SIG-M5 (cell line): ENCODE data around the gene SNX18.
A peak's percentile ranks its signal among the peaks of the same experiment; 100 is the strongest.
"Not testable (repeated sequence)": the region's sequence is repeated elsewhere in the genome, so short reads cannot be mapped to it uniquely, and the experiment has no call there.

Experiments
- DNase-seq: peaks from one replicate; lab custom pipeline; 2025; lab: John Stamatoyannopoulos, UW

Gene SNX18

DNA sequence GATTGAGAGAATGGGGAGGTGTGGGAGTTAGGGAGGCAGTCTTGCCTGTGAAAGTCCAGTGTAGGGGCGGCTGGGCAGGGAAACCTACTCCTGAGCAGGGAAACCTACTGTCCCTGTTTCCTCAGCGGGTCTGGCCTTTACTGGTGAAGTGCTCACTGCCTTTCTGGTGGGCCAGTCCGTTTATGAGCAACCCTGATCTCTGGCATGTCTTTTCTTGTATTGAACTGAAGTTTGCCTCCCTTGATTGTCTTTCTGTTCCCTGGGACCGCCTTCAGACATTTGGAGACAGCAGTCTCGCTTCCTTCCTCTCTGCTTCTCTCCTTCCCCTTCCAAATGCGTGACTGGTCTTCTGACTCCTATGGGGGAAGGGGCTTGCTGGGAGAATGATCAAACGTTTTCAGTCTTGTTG, 2.9 kb downstream of the SNX18 start:
- DNase-seq, result peak; percentile 46

DNA sequence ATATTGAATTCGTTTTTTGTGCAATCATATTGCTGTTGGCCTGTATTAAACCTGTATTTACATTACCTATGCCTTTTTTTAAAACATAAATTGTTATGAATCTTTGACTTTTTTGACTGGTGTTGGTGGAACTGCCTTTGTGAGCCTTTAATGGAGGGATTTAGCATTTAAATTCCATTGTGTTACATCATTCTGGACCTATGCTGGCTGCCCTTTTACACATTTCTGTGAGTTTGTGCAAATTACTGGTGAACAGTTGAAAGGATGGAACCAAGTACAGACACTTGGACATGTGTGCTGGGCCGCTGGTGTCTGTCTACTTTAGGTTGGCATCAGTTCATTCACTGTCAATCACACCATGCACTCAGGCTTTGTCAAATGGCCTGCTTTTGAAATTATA, 3.4 kb downstream of the SNX18 start:
- DNase-seq, result no peak

DNA sequence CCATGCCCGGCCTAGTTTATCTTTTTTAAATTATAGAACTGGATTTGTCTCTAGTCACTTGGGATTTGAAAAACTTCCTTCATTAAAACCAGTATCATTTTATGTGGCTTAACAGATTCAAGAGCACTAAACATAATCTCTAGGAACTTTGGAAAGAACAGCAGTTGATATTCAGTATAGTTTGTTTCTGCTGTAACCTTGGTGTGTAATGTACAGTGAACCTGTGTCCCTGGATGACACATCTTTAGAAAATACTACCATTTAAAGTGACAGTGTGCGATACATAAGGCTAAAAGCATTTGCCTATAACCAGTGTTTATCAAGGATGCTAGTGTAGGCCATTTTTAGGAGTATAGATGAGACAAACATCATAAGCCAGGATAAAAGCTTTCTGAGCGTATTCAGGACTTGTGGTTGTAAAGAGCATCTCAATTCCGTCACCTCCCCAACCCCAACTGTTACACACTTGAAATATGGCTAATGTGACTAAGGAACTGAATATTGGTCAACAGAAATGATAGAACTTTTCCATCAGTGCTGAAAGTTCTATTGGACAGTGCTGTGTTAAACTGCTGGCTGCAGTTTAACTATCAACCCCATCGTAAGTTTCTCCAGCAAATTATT, 4.4 kb downstream of the SNX18 start:
- no peak for DNase-seq

DNA sequence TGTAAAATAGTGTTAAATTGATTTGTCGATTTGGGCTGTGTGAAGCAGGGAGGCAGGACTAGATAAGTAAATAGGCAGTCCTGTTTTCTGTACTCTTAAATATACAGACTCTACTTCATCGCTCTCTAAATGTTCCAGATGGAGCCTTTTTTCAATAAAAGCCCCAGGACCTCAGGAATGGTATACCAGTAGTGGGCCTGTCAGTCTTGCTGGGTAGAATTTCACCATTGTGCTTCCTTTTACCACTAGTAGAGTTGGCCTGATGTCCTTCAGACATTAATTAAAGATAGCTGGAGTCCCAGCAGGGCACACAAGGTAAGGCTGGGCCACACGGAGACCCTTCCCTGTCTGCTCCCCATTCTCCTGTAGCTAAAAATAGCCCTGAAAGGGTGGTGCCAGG, 6.0 kb downstream of the SNX18 start:
- DNase-seq, result no peak

DNA sequence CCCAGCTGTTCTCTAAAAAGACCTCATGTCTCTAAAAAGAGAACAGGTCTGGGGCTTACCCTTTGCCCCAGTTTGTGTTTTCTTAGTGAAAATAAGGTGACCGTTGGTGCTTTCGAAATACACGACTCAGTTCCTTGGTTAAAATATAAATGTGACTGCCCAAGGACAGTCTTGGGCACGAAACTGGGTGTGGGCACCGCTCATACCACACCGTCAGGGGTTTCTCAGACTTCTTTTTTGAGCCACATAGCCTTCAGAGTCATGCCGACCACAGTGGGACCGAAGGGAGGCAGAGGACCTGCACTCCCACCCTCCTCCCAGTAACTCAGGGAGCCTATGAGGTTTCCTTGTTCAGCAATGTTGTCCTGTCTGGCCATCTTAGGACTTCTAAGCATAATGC, 6.5 kb downstream of the SNX18 start:
- no peak for DNase-seq

DNA sequence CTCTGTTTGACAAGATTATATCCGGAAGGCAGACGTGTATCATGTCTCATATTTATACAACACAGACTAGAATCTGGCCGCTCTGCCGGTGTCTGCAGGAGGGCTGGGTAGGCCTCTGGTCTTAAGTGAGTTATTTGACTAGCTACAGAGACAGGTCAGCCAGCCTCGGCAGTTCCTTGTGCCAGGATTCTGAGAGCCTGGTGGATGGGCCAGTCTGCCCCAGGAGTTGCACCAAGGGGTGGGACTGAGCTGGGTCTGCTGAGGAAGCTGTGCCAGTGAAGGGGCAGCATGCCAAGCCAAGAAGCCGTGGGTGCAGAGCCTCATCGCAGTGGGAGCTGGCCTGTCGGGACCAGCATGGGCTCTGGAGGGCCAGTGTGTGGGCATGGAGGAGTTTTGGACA, 7.1 kb downstream of the SNX18 start:
- DNase-seq, result no peak

DNA sequence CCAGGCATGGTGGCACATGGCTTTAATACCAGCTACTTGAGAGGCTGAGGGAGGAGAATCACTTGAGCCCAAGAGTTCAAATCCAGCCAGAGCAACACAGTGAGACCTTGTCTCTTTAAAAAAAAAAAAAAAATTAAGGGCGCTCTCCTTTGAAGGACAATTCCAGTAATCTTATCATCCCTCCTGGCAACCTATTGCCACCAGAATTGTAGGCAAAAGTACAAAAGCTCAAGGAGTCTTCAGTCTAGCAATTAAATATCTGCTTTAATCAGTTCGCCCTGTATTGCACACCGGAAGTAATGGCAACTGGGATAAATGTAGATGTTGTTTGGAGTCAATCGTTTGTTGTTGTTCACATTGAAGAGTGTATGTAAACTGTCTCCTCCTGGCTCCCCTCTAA, 7.7 kb downstream of the SNX18 start:
- no peak for DNase-seq

DNA sequence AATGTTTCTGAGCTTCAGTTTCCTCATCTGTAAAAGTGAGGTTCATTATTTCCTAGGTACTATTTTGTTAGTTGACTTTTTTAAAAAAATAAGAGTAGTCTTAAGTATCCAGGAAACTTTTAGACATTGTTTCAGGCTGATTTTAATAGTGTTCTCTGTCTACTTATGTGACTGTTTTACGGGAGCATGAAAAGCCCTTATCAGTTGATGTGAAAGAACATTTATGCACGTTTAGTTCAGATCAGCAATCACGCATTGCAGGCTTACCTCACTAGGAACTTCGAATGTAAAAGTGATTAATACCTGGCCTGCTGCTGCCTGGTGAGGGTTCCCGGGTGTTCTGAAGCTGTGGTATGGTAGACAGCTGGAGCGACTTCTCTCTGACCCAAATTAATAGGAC, 8.1 kb downstream of the SNX18 start:
- no peak for DNase-seq

DNA sequence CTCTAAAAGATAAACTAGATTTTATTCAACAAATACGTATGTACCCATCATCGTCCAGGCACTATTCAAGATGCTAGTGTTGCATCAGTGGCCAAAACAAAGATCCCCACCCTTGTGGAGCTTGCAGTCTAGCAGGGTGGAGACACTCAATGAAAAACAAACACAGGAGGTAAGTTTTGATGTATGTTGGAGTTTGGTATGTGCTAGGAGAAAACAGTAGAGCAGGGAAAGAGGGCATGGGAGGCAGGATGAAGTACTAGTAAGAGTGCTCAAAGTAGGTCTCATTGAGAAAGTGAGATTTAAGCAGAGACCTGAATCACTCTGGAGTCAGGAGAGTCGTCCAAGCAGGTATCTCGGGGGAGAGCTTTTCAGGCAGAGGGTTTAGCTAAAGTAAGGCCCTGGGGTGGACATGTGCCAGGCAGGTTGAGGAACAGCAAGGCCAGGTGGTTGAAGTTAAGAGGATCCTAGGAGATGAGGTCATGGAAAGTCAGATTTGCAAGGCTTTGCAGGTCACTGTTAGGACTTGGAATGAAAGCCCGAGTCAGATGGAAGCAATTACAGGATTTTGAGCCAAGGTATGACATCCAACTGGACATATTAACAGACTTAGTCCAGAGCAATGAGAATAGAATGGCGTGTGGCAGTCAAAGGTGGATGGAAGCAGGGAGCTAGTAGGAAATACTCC, 9.2 kb downstream of the SNX18 start:
- no peak for DNase-seq

DNA sequence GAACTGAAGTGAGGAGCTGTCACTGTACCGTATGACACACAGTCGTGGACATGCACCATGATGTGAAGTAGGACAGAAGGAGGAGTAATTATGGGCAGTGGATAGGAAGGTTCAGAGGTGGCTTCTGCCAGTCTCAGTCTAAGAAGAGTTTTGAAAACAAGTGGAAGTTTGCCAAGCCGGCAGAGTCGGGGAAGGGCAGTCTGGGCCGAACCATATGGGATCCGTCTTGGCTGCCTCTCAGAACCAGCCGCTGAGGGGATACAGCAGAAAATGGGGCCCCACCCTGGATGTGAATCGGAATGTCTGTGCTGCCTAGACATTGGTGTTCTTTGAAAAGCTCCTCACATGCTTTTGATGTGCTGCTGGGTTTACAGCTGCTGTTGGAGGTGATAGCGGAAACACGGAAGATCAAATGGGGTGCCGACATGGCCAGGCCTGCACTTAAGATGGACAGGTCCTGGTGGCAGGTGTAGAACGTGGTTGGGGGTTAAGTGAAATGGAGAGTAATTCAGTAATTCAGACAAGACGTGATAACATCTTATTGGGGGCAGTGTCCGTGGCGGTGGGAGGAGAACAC, 11.2 kb downstream of the SNX18 start:
- no peak for DNase-seq

DNA sequence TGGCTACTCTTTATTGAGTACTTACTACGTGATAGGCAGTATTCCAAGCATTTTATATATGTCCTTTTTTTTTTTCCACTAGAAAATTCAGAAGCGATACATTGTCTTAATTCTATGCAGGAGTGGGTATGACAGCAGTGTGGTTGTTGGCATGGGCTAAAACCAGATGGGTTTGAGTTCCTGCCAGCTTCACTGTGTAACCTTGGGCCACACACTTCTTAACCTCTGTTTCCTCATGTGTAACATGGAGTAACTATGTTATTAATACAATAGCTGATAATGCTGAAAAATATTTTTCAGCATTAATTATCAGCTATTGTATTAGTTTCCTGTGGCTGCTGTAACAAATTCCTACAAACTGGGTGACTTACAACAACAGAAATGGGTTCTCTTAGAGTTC, 12.0 kb downstream of the SNX18 start:
- DNase-seq, result no peak

DNA sequence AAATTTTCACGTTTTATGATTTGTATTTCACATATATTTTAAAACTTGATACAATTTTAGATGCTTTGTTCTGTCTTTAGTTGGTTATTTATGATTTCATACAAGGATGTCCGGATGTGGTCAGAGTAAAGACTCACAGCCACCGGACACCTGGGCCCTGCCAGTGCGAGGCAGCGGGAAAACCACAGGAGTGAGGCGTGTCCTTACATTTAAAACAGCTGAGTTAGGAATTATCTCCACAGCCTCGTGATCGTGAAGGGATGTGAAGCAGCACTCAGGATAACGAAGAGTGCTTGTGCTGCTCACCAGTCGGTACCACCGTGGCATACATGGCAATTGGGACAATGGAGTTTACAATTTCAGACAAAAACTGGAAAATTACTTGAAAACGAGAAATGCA, 14.0 kb downstream of the SNX18 start:
- no peak for DNase-seq

DNA sequence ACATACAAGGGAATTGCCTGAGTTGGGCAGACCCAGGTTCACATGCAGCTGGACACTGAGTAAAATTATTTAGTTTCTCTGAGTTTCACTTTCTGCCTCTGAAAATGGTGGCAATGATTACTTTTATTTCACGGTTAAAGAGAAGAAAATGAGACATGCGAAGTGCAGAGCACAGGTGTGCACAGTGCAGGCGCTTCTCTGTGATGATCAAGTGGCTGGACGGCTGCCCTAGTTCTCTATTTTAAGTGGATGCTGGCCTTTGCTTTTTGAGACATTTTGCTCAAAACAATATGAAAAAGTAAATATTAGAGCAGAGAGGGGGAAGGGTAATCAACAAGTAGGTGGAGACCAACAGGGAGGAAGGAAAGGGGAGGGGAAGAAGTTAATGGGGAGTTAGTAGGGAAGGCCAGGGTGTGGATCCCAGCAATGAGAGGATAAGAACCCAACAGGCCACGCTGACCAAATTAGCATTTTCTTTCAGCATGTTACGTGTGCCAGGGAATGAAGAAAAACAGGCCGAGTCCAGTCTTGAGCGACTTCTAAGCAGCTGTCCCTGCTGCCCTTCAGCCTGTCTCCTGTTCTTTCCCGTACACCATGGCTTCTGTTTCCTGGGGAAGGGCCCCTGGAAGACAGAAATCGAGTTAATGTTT, 16.1 kb downstream of the SNX18 start:
- DNase-seq, result no peak

DNA sequence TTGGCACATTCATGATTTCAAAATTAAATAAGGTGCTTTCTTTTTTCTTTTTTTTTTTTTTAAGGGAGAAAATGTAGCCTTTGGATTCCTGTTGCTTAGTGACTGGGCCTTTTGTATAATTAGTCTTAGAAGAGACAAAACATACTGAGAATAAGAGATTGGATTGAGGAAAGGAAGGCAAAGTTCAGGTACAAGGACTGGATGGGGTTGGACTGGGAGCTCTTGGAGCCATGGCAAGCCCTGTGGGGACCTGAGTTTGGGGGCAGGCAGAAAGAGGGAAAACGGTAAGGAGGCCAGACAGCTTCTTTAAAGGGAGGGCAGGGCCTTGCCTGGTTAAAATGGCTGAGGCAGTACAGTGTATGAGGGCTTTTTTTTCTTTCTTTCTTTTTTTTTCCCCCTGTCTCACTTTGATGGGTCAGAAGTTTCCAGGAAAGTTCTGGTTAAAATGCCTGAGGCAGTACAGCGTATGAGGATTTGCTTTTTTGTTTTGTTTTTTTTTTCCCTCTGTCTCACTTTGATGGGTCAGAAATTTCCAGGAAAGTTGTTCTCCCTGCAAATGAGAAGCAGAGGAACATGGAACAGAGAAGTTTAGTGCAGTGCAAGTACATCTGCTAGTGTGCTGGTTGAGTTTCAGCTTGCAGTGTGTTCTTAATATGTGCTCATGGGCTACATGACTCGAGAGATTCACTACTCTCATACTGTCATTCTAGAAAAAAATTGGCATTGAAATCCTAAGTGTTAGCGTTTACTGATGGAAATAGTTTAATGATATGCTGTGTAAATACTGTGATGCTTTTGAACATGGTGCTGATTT, 16.8 kb downstream of the SNX18 start:
- DNase-seq, result no peak

DNA sequence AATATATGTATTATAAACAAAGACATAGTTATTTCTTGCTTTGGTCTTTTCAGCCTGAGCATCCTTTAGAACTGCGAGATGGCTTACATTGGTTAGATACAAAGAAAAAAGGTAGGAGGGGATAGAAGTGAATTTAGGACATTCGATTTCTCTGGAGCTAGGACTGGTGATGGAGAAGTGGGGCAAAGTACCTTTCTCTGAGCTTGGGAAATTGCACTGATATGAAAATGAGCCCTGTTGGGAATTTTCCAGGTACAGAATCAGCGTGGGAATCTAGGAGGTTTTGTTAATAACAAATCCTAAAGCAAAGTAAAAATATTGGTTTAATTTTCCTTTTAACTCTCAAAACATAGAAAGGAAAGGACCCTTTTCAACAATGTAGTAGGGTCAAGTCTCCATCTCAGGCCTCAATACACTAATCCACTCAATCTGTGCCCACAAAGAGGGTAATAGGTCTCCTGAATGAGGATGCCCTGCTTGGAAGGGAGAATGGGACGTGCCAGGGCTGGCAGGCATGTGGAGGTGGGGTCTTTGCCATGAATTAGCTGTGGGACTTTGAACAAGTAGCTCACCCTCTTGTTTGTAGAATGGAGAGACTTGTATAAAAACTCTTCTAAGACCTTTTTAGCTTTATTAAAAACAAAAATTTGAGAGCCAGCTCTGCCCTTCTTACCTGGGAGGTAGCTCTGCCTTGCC, 17.7 kb downstream of the SNX18 start:
- DNase-seq, result no peak

DNA sequence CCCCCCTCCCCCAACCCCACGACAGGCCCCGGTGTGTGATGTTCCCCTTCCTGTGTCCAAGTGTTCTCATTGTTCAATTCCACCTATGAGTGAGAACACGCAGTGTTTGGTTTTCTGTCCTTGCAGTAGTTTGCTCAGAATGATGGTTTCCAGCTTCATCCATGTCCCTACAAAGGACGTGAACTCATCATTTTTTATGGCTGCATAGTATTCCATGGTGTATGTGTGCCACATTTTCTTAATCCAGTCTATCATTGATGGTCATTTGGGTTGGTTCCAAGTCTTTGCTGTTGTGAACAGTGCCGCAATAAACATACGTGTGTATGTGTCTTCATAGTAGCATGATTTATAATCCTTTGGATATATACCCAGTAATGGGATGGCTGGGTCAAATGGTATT, 18.8 kb downstream of the SNX18 start:
- not testable (repeated sequence) for DNase-seq

DNA sequence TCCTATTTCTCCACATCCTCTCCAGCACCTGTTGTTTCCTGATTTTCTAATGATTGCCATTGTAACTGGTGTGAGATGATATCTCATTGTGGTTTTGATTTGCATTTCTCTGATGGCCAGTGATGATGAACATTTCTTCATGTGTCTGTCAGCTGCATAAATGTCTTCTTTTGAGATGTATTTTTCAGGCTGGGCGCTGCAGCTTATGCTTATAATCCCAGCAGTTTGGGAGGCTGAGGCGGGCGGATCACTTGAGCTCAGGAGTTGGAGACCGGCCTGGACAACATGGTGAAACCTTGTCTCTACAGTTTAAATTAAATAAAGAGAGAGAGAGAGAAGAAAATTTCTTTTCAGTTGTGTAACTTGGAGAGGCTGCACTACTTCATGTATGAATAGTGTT, 19.3 kb downstream of the SNX18 start:
- not testable (repeated sequence) for DNase-seq

DNA sequence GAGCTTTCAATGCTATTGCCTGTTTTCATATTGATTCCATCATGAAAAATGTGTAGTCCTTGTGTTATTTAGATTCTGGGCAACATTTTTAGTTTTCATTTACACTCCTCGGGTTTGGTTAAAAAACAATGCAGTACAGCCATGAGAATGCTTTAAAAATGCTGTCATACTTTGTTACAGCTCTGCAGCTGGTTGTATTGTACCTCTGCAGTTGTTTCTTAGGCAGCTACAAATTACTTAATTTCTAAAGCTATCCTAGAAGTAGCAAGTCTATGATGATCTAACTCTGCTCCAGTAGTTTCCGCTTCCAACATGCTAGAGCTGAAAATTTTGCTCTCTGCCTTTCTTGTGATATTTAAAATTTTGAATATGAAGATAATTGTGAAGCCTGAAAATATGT, 20.2 kb downstream of the SNX18 start:
- no peak for DNase-seq

DNA sequence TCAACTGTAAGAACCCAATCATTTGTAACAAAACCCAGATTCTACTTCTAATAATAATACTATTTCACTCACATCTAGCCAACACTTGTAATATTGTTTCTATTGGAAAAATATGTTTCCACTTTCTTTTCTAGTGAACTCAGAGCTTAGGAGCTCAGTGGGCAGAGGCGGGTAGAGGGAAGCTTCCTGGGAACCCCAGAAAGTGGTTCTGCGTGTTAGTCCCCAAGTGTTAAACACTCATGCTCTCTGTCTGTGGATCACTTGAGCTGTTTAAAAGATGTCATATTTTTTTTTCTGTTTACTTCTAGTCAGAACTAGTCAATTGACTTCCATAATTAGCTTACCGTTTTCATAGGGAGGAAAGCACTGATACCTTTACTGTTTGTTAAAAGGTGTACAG, 20.6 kb downstream of the SNX18 start:
- no peak for DNase-seq

DNA sequence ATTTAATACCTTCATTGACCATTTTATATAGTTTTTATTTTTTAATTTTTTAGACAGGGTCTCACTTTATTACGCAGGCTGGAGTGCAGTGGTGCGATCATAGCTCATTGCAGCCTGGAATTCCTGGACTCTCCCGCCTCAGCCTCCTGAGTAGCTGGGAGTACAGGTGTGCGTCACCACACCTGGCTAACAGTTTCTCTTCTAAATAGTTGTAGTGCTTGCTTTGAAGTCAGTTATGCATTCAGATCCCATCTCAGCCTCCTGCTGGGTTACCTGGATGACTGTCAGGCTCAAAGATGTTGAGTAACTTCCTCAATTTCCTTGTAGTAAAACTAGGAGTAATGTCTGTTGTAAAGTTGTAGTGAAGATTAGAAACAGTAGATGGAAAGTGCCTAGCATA, 21.4 kb downstream of the SNX18 start:
- DNase-seq, result no peak

DNA sequence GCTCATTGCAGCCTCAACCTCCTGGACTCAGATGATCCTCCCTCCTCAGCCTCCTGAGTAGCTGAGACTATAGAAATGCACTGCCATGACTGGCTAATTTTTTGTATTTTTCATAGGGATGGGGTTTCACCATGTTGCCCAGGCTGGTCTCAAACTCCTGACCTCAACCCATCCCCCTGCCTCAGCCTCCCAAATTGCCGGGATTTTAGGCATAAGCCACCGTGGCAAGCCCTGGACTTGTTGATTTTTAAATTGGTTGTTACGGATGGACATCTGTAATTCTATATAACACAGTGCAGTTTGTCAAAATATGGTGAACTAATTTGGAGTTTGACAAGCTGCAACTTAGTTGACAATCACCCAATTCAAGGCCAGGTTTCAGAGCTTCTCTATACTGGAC, 22.7 kb downstream of the SNX18 start:
- DNase-seq, result no peak
